PC-3 (cell line): ENCODE results near the gene CCDC8. TPM values are rescaled to one million over a fixed set of nuclear protein-coding genes. Genes with fewer than 3 reads are reported as not detected.

Experiments
- ATAC-seq: fragments of 200-7000 bp; cut with Tn5 transposase; 2 replicates; pipeline ENCODE4 v1.9.1; 2020; ENCODE audit warnings: mild to moderate bottlenecking, moderate library complexity
- BruUV-seq: library from RNA; stranded (reverse); fragments of 400-500 nt; replicated peaks from 2 replicates; lab custom pipeline; 2021; lab: Mats Ljungman, UMichigan
- CTCF ChIA-PET: fragments of 300-600 bp; sonication (Branson Sonifier 250); formaldehyde crosslinking; loops from one replicate; lab custom pipeline; 2022; ENCODE audit warnings: antibody characterized with exemption; lab: Charles Lee
- POLR2A ChIA-PET: fragments of 300-600 bp; sonication (Branson Sonifier 250); formaldehyde crosslinking; loops from one replicate; lab custom pipeline; 2022; ENCODE audit warnings: antibody characterized with exemption; ENCODE audit not compliant: unreplicated experiment; lab: Charles Lee
- DNase-seq: peaks from one replicate; pipeline ENCODE4 v3.0.0-alpha.2; 2015
- H2AFZ ChIP-seq: fragments of 300-600 bp; sonication (generic); 2 replicates; pipeline ENCODE4 v1.6.0; 2016; ENCODE audit warnings: antibody characterized with exemption, low read length
- H3F3A ChIP-seq: fragments of 300-600 bp; sonication (generic); one replicate; pipeline ENCODE4 v1.6.0; 2017; ENCODE audit warnings: antibody characterized with exemption, low read length, control low read depth, mild to moderate bottlenecking; ENCODE audit not compliant: unreplicated experiment
- H3K27ac ChIP-seq: fragments of 300-600 bp; sonication (generic); 2 replicates; pipeline ENCODE4 v1.5.1; 2016; ENCODE audit warnings: mild to moderate bottlenecking, low read length
- H3K27me3 ChIP-seq: fragments of 300-600 bp; sonication (generic); 2 replicates; pipeline ENCODE4 v1.6.1; 2016; ENCODE audit warnings: low read length, mixed read lengths
- H3K36me3 ChIP-seq: fragments of 300-600 bp; sonication (generic); 2 replicates; pipeline ENCODE4 v1.6.1; 2016; ENCODE audit warnings: low read depth, mixed run types, low read length, mixed read lengths
- H3K4me1 ChIP-seq: fragments of 300-600 bp; sonication (generic); 2 replicates; pipeline ENCODE4 v1.5.1; 2016; ENCODE audit warnings: low read length; ENCODE audit not compliant: insufficient read depth
- H3K4me2 ChIP-seq: fragments of 300-600 bp; sonication (generic); 2 replicates; pipeline ENCODE4 v1.6.0; 2016; ENCODE audit warnings: low read length
- H3K4me3 ChIP-seq: fragments of 300-600 bp; sonication (generic); 2 replicates; pipeline ENCODE4 v1.5.1; 2016; ENCODE audit warnings: mild to moderate bottlenecking, low read length, mixed read lengths
- H3K79me2 ChIP-seq: fragments of 300-600 bp; sonication (generic); 2 replicates; pipeline ENCODE4 v1.6.1; 2017; ENCODE audit warnings: low read length, mixed read lengths
- H3K9ac ChIP-seq: fragments of 300-600 bp; sonication (generic); 2 replicates; pipeline ENCODE4 v1.6.0; 2016; ENCODE audit warnings: mild to moderate bottlenecking, low read length
- H3K9me2 ChIP-seq: fragments of 300-600 bp; sonication (generic); replicated peaks from 2 replicates; pipeline ENCODE4 v1.6.1; 2016; ENCODE audit warnings: mixed run types, low read length, mixed read lengths
- H3K9me3 ChIP-seq: fragments of 300-600 bp; sonication (generic); 2 replicates; pipeline ENCODE4 v1.6.1; 2016; ENCODE audit warnings: low read length, mixed read lengths
- H4K20me1 ChIP-seq: fragments of 300-600 bp; sonication (generic); 2 replicates; pipeline ENCODE4 v1.6.1; 2016; ENCODE audit warnings: low read length, mixed read lengths
- EZH2 ChIP-seq: fragments of 300-600 bp; sonication (generic); IDR thresholded peaks from one replicate; pipeline ENCODE4 v1.6.1; 2017; ENCODE audit warnings: antibody characterized with exemption, mild to moderate bottlenecking, low read length; ENCODE audit not compliant: unreplicated experiment
- intact Hi-C: fragments of 100-400 bp; cut with micrococcal nuclease; formaldehyde crosslinking; loops from 2 replicates; pipeline ENCODE4 v1.9.0; 2023
- total RNA-seq: library from RNA; depleted of rRNA; stranded (reverse); fragments of >200 nt; gene quantifications from 2 replicates; pipeline ENCODE4 v1.2.3, GENCODE V29; 2014; rRNA removed
- TF ChIP-seq, protein P1 (sequence below): fragments of 300-600 bp; sonication (generic); conservative IDR thresholded peaks from 2 replicates; pipeline ENCODE4 v1.5.1; 2017; ENCODE audit warnings: antibody characterized with exemption, low read depth, mild to moderate bottlenecking, low read length

CCDC8 gene
- total RNA-seq, 1 experiment from 2014 or later = not detected

DNA sequence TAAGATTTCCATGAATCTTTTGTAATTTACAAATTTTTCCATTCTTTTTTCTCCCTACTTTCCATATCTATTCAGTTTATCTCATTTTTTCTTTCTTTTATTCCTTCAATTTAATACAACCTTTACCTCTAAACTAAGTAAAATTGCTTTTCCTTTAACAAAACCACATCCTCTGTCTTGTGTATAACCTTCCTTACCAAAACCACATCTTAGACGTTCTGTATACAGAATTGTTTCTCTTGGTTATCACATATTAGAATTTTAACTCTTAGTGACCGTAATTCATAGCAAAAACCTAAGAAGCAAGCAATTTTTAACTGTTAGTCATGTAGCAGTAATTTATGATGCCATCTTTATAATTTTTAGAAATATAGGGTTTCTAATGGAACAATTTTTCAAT is 51.4 kb downstream of the CCDC8 start:
- no peaks in the 10 kb centered on the region for H4K20me1 ChIP-seq
- no peaks in the 10 kb centered on the region for H3F3A ChIP-seq
- no peaks in the 10 kb centered on the region for H3K27me3 ChIP-seq
- CTCF ChIA-PET = no interaction called here
- peaks cover 5% of the 10 kb centered on the region; the same call in 1 of the 2 replicates for H3K36me3 ChIP-seq
- no peak overlapping the region for H3K27ac ChIP-seq
- H2AFZ ChIP-seq = no peak overlapping the region
- no peak for TF ChIP-seq EZH2
- TF ChIP-seq, protein P1, sequence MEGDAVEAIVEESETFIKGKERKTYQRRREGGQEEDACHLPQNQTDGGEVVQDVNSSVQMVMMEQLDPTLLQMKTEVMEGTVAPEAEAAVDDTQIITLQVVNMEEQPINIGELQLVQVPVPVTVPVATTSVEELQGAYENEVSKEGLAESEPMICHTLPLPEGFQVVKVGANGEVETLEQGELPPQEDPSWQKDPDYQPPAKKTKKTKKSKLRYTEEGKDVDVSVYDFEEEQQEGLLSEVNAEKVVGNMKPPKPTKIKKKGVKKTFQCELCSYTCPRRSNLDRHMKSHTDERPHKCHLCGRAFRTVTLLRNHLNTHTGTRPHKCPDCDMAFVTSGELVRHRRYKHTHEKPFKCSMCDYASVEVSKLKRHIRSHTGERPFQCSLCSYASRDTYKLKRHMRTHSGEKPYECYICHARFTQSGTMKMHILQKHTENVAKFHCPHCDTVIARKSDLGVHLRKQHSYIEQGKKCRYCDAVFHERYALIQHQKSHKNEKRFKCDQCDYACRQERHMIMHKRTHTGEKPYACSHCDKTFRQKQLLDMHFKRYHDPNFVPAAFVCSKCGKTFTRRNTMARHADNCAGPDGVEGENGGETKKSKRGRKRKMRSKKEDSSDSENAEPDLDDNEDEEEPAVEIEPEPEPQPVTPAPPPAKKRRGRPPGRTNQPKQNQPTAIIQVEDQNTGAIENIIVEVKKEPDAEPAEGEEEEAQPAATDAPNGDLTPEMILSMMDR = no peak
- no TSS peak for BruUV-seq
- H3K4me1 ChIP-seq = no peaks in the 10 kb centered on the region
- no peak overlapping the region for H3K4me2 ChIP-seq
- ATAC-seq (no peak), DNase-seq (no peak)
- no peak overlapping the region for H3K4me3 ChIP-seq
- POLR2A ChIA-PET = no interaction called here
- intact Hi-C loops = no loop called here
- peaks cover 27% of the 10 kb centered on the region for H3K79me2 ChIP-seq
- H3K9me2 ChIP-seq = no peaks in the 10 kb centered on the region
- no peak overlapping the region for H3K9ac ChIP-seq
- no peaks in the 10 kb centered on the region for H3K9me3 ChIP-seq

Other genes with a start within 250 kb of the CCDC8 start
- gene IGFL1, start 183.8 kb downstream of the CCDC8 start, total RNA-seq = 0.77 TPM in 1 of 2 replicates, not detected in the other
- not detected in 2 replicates for gene HIF3A, start 116.5 kb downstream of the CCDC8 start, total RNA-seq
- gene PPP5C, start 66.5 kb downstream of the CCDC8 start, total RNA-seq = 79.9 and 93.4 TPM in 2 replicates
- gene PNMA8C, start 15.4 kb upstream of the CCDC8 start, total RNA-seq = not detected in 2 replicates
- not detected in 2 replicates for gene PNMA8A, start 58.0 kb upstream of the CCDC8 start, total RNA-seq
- gene PNMA8B, start 82.3 kb upstream of the CCDC8 start, total RNA-seq = not detected in 2 replicates
- 160 and 217 TPM in 2 replicates for gene CALM3, start 187.8 kb upstream of the CCDC8 start, total RNA-seq
- gene PTGIR, start 211.5 kb upstream of the CCDC8 start, total RNA-seq = not detected in 2 replicates
- not detected in 2 replicates for gene GNG8, start 222.6 kb upstream of the CCDC8 start, total RNA-seq
- 1.9 and 3.1 TPM in 2 replicates for gene DACT3, start 247.6 kb upstream of the CCDC8 start, total RNA-seq